Activated T-cell treated with anti-CD3 and anti-CD28 coated beads, Interleukin-2, amount 50 U/mL, for 1 hour (primary cell): ENCODE measurements around the gene TM9SF3.

ENCODE experiments used
- DNase-seq: peaks from one replicate; pipeline ENCODE4 v3.0.0-alpha.2; 2020

TM9SF3 gene

GRCh38 chr10:96505150-96506136 is 81.4 kb downstream of the TM9SF3 start:
- DNase-seq, result no peak

GRCh38 chr10:96502561-96503282 is 84.1 kb downstream of the TM9SF3 start:
- no peak for DNase-seq

DNA sequence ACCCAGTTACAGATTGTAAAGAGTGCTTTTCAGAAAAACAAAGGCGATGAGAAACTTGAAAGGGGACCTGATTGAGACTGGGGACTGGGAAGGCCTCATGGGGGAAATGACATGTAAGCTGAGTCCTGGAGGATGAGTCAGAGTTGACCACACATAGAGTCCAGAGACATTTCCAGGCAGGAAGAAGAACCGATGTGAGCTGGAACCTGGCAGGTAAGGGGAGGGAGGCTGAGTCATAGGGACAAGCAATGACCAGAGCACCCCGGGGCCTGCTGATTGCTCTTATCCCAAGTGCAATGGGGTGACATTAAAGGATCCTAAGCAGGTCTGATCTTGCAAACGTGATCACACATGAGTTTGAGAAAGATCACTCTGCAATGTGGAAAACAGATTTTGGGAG is 84.8 kb downstream of the TM9SF3 start:
- no peak for DNase-seq

DNA sequence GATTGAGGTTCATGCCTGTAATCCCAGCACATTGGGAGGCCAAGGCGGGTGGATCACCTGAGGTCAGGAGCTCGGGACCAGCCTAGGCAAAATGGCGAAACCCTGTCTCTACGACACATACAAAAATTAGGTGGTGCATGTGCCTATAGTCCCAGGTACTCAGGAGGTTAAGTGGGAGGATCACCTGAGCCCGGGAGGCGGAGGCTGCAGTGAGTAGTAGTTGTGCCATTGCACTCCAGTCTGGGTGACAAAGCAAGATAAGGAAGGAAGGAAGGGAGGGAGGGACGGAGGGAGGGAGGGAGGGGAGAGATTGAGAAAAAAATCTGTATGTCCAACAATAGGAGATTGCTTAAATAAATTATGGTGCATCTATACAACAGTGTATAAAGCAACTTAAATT is 86.3 kb downstream of the TM9SF3 start:
- DNase-seq, result no peak

DNA sequence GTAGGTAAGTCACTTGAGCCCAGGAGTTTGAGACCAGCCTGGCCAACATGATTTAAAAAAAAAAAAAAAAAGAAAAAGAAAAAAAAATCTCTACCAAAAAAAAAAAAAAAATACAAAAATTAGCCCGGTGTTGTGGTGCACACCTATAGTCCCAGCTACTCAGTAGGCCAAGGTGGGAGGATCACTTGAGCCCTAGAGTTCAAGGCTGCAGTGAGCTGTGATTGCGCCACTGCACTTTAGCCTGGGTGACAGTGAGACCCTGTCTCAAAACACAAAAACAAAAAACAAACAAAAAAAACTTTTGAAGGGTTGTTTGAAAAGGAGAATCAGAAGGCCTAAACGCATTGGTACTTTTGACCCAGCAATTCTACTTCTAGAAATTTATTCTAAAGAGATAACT is 86.8 kb downstream of the TM9SF3 start:
- DNase-seq, result no peak

DNA sequence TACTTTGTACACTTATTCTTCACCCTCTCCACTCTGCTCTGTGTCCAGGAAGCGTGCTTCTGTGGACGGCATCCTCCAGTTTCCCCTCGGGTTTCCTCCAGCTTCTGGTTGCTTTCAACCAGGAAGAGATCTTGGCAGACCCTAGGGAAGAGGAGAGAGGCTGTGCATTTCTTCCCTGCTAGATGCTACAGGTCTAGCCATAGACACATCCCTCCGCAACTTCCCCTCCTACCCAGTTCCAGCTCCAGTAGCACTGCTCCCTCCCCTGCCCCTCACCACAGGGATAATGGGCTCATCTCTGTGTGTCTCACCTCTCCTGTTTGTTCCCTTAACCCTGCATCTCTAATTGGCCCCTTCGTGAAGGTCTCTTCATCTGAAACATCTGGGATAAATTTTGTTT is 89.4 kb downstream of the TM9SF3 start:
- no peak for DNase-seq

DNA sequence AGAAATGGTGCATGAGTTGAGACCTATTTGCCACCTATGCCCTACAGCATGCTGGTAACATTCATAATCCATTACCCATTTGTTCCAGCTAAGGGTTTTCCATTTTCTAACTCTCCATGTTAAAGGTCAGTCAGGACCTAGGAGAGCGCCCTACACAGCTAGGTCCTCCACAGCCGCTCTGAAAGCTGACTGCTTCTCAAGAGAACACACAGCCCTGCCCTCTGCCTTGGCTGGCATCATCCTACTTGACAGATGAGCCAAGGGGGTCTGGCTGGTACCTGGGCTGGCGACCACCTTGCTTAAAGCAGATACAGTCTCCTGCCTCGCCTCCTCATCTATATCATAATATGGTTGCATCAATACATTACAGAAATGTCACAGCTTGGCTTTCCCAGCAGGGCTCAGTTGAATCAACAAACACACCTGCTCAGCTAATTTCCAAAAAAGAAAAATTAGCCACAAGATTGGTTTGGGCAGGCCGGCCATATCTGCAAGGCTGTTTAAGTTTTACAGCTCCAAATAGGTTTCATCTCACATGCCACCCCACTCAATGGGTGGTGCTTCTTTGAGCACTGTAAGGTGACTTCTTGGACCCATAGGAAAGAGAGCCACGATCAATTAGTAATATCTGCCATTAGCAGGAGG is 90.4 kb downstream of the TM9SF3 start:
- no peak for DNase-seq

- DNase-seq, result no peak
Measured at GRCh38 chr10:96495544-96495943, 91.3 kb downstream of the TM9SF3 start.

DNA sequence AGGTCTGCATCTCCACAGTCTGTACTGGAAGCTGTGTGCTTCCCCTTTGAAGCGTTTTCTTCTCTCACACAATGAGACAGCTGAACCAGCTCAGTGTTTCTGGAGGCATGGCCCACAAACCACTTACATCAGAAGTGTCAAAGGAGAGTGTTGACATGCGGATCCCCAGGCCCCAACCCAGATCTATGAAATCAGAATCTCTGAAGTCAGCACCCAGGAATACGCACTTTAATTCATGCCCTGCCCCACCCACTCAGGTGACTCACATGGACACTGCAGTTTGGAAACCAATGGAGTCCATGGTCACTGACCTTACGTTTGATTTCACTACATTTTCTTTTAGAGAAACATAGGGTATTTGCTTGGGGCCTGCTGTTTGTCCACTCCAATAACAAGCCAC is 92.1 kb downstream of the TM9SF3 start:
- no peak for DNase-seq

GRCh38 chr10:96493871-96494525 is 92.8 kb downstream of the TM9SF3 start:
- no peak for DNase-seq

DNA sequence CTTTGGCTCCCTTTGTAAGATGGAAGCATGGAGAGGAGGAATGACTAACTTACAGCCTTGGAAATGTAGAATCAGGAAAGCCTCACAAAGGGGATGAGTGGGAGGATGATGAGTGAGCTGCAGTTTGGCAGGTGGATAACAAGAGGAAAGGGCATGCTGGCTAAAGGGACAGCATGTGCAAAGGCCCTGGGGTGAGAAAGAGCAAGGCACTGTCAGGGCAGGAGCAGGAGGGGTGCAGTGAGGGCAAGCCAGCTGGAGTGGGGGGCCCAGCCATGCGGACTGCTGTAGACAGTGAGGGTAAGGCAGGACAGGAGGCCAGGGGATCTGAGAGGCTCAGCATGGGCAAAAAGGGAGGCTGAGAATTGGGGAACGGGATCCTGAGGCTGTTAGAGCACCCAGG is 93.6 kb downstream of the TM9SF3 start:
- no peak for DNase-seq

DNA sequence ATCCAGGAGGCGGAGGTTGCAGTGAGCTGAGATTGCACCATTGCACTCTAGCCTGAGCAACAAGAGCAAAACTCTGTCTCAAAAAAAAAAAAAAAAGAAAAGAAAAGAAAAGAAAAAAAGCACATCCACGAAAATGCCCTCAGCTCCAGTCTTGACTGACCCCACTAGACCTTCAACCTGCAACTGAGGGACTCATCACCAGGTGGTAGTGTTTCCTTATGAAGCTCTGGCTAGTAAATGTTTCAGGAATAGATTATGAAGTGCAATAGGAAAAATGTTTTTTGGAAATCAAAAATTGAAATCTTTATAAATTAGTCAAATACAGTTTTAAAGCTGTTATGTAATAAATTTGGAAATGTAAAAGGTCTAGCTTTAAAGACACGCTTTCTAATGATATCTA is 95.5 kb downstream of the TM9SF3 start:
- DNase-seq, result no peak

GRCh38 chr10:96488161-96488935 is 98.5 kb downstream of the TM9SF3 start:
- no peak for DNase-seq

DNA sequence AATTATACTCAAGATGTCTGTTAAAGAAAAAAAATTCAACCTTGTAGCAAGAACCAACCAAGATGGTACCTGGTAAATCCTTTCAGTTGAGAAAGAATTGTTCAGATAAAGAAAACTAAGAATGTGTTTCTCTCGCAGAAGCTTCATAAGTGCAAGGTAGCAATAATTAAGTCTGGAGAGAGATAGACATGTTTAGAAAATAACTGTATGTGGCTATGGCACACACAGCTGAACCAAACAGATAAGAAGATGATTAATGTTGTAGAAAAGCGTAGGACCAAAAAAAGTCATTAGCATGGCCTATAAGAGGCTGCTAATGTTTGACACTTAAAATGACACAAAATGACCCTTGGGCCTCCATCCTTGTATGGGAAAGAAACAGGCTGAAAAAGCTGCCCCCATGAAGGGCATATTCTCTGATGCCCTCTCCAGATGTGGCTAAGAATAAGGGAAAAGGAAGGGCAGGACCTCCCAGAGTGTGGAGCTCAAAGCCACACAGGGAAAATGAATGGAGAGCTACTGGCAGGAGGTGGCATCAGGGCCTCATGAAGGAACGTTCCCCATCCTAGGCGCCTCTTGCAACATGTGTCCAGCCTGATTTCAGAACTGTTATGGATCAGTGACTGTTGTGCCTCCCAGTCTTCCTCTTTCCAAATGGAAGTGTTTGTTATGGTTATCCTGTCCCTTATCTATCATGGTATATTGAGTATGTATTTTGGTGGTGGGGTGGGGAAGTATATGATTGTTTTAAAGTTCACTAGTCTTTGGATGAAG is 103.8 kb downstream of the TM9SF3 start:
- no peak for DNase-seq

GRCh38 chr10:96478355-96478754 is 108.5 kb downstream of the TM9SF3 start:
- DNase-seq, result no peak

GRCh38 chr10:96473866-96474265 is 112.9 kb downstream of the TM9SF3 start:
- no peak for DNase-seq

DNA sequence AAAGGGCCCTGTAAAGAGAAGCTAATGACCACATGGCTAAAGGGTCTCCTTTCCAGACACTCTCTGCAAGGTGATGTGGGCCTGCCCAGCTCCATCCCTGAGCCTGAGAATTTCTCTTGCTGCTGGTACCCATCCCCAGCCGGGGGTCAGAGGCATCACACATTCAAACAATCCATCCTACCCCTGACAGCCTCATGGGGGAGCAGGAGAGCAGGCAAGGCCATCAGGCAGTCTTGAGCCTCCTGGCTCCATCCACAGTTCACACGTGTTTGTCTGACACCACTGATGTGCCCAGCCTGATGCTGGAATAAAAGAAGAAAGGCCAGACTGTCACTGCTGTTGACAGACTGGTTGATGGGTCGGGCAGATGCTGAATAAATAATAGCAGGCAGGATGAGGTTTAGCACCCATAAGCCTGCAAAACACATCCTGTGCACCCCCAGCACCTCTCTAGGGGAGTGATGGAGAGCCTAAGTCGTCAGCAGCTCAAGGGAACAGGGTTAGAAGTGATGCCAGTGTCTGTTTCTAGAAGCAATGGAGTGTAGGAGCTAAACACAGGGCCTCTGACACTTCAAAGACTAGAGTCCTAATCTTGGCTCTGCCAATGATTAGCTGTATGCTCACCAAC is 116.6 kb downstream of the TM9SF3 start:
- no peak for DNase-seq

GRCh38 chr10:96468845-96469244 is 118.0 kb downstream of the TM9SF3 start:
- no peak for DNase-seq
